Measurements from ENCODE around the gene SMAD1.

SMAD1 gene

DNA sequence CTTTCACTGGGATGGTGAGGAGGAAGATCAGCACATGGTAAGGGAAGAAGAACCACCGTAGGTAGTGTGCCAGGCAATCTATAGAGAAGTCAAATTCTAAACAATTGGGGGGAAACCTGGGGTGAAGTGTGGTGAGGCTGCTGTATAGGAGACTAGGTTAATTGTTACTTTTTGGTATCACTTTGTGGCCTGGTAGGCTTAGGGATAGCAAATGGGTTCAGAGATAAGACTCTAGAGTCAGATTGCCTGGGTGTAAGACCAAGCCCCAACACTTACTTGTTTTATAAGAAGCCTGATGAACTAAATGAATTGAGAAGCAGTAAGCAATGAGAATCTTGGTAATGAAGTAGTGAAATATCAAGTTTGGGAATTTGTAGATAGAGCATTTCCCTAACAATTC is 8.7 kb downstream of the SMAD1 start:
- DNase-seq: no peak

DNA sequence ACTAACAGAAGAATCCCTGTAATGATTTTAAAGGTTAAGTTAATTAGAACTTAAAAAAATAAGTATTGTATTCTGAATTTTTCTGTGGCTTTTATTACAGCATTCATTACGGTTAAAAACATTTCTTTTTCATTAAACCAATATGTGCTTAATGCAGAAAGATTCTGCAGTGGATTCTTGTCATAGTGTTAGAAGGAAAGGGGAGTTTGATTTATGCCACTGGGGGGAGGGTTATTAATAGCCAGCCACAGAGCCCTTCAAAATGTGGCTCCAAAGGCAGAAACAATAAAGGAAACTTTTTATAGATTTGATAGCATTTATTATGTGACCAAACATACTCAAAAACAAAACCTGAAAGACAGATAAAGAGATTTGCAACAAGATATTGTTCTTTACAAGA is 9.1 kb downstream of the SMAD1 start:
- no peak for DNase-seq

DNA sequence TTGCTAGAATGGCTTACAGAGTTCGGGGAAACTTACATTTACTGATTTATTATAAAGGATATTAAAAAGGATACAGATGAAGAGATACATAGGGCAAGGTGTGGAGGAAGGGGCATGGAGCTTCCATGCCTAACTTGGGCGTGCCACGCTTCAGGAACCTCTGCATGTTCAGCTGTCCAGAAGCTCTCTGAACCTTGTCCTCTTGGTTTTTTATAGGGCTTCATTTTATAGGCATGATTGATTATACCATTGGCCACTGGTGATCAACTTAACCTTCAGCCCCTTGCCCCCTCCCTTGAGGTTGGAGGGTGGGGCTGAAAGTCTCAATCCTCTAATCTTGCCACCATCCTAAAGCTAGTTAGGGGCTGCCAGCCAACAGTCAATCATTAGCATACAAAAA is 10.7 kb downstream of the SMAD1 start:
- DNase-seq: no peak

DNA sequence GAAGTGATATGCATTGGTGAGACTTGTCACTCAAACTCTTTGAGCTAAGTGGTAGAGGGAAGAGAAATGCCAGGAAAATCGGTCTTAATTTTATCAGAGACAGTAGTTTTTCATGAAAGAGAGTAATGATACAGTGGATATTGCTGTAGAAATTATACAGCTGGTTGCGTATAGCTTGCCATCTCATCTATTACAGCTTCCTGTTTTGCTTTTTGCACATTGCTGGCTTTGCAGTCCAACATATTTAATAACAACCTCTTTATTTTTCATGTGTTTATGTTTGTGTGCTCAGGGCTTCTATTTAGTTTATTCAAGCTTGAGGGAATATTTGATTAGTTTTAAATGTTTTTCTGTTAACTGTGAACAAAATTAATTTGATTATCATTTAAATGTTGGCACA is 11.5 kb downstream of the SMAD1 start:
- no peak for DNase-seq

DNA sequence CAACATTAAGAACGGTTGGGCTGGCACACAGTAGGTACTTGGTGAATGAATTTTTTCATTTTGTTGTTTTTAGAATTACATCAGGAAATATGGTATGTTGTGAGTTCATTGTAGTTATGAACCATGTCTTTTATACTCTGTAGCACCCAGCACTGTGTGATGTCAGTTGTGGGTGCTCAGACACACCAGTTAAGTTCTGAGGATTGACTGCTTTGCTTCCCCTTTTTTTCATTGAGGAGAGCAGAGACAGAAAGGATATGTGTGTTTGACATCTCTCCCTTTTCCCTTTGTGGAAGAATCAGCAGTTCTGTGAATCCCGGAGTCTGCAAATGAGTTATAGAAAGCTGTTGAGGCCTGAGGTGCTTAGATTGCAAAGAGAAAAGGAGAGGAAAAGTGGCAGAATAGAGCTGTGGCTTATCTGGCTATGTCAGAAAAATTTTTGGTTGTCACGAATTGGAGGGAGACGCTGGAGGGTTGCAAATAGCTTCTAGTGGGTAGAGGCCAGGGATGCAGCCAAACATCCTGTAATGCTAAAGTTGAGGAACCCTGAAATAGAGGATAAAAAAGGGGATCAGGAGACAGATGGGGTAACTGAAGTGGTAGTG is 13.1 kb downstream of the SMAD1 start:
- DNase-seq: no peak

DNA sequence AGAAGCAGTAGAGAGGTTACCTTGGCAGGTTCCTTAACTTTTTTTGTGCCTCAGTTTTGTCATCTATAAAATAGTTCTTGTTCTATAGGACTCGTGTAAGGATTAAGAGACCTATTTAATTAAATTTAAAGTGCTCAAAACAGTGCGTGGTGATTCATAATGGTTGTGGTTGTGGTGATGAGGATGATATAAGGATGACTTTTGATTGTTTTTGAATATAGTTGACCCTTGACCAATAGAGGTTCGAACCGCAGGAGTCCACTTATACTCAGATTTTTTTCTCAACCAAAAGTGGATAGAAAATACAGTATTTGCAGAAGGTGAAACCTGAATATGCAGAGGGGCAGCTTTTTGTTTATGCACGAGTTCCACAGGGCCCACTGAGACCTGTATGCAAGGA is 14.6 kb downstream of the SMAD1 start:
- DNase-seq: no peak

DNA sequence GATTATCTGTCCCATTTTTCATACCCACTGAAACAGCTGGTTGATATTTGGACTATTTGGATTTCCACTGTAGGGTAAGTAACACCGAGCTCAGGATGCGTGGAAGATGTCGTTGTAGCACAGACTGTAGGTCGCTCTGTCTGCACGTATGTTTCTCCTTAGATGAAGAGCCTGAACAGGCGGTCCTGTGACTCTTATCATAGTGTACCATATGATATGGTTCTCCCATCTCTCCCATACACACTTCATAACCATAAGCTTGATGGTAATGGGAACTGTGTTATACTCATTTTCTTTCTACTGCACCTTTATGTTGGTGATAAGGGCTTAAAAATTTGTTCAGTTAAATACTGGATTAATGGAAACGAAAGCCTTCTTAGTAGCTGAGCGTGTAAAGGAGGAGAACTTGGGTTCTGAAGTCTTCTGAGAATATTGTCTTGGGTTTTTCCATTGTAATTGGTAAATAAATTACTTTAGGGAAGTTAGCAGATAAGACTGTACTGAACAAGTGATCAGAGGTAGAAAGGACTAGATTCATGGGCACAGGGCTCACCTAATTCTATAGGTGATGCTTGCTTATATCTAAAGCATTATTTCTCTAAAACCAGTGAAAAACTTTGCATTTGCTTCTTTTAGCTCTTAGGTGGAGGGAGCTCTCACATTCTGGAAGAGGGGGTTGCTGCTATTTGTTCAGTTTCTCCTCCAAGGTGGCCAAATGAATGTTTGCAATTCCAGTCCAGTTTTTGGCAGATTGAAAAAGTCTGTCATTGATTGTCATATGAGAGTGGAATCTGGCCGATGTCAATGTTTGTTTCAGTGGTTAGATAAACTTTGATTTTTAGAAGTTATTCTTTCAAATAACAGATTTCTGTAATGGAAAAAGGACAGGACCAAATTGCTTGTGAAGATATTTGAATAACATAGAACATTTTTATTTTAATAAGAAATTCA is 15.8 kb downstream of the SMAD1 start:
- no peak for DNase-seq

DNA sequence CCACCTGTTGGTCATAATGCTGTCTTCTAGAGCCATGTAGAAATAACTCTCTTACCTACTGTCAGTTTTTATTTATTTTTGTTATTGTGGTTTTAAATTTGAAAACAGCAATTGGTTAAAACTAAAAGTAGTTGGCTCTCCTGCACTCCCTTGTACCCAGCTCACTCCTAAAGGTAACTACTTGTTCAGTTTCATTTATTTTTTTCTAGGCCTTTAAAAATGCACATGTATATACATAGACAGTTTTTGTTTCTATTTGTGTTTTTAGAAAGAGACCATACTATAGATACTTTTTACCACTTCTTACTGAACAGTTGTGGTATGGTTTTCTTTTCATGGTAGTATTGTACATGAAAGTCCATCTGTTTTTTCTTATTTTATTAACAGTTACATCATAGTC is 16.8 kb downstream of the SMAD1 start:
- DNase-seq: no peak

DNA sequence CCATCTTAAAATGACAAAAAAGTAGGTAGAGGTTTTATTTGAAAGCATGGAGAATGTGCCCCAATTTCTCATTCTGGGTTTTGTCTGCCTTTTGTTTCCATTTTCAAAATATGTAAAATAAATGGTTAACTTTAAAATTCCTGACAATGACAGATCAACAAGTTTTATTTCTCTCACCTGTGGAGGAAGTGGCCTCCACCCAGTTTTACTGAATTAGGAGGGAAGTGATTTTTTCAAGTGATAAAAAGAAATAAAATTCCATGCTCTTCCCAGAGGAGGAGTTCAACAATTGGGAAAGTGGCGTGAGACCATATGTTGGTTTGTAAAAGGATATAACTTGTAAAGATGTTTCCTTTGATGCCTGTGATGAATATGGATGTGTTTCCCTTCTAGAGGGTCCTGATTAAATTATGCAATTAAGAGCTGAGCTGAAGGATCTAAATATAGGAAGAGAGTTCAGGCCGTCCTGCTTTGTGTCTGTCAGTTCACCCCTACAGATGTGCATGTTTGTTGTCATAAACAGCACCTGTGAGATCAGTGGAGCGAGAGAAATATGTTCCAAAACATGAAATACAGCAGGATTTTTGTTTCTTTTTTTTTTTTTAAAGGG is 19.5 kb downstream of the SMAD1 start:
- DNase-seq: no peak

DNA sequence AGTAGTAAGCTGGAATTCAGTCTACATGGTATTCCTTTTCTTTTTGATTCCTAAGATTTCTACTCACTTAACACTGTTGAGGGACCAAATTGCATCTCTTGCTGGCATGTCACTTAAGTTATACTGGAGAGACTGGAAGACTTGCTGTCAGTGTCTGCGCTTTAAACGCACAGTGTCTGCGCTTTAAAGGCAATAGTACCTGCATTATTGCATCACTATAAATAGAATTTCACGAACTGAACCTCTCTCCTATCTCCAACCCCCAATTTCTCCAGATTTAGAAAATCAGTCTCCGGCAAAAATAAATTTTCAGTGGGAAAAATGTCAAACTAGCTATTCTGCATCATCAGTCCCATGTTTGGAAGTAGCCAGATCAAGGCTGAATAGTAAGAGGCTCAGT is 21.2 kb downstream of the SMAD1 start:
- DNase-seq: no peak

DNA sequence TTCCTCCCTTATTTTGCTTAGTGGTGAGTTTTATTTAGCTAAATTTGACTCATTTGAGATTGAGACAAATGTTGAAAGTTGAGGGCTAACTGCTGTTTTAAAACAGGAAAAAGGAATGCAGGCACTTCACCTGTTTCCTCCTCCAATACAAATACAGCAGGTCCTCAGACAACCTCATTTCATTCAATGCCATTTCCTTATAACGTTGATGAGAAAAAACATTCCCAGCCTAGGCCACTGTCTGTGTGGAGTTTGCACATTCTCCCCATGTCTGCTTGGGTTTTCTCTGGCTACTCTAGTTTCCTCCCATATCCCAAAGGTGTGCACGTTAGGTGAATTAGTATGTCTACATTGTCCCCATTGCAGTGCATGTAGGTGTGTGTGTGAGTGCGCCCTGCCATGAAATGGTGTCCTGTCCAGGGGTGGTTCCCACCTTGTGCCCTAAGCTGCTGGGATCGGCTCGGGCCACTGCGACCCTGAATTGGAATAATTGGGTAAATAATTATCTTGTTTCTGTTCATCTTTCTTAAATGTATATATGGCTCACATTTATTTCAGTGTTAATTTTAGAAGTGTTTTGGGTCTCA is 21.9 kb downstream of the SMAD1 start:
- DNase-seq: no peak

DNA sequence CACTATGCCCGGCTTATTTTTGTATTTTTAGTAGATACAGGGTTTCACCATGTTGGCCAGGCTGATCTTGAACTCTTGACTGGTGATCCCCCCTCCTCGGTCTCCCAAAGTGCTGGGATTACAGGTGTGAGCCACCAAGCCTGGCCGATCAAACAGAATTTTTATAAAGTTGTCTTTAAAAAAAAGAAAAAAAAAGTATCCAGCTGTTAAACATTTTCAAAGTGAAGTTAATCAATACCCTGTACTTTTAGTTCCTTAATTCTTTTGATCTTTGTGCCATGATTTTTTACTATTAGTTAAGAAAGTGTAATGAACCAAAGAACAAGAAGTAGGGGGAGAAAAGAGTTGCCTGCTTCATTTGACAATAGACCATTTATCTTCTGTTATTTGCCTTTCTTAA is 24.3 kb downstream of the SMAD1 start:
- no peak for DNase-seq

DNA sequence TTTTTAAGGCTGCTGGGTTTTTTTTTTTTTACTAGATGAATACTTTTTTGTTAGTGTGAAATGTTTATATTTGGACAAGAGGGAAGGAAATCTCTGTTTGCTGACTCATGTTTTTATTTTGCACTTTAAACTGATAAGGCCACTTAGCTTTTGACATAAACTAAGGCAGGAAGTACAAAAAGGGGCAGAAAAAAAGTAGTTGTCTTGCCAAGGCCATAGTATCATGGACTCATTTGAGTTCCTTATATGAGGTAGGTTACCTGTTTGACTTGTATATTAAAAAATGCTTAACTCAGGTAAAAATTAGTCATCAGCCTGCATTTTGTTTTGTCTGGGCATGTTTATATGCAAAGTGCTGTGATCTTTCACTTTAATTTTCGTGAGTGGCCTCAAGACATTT is 26.0 kb downstream of the SMAD1 start:
- no peak for DNase-seq

DNA sequence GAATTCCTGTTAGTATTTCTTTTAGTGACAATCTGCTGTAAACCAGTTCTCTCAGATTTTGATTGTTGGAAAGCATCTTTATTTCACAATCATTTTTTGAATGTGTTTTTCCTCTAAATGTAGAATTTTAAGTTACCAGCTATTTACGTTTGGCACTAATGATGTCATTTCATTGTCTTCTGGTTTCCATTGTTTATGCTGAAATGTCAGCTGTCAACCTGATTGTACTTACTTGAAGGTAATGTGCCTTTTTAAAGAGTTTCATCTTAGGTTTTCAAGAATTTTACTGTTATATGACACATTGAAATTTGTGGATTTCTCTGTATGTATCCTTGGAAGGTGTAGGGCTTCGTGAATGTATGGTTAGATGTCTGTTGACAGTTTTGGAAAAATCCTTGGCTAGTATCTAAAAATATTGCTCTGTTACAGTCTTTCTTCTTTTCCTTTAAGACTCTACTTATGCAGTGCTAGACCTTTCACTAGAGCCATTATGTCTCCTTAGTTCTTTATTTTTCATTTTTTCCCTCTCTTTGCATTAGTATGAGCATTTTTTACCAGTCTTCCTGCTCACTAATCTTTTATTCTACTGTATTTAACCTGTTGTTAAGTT is 30.4 kb downstream of the SMAD1 start:
- no peak for DNase-seq

DNA sequence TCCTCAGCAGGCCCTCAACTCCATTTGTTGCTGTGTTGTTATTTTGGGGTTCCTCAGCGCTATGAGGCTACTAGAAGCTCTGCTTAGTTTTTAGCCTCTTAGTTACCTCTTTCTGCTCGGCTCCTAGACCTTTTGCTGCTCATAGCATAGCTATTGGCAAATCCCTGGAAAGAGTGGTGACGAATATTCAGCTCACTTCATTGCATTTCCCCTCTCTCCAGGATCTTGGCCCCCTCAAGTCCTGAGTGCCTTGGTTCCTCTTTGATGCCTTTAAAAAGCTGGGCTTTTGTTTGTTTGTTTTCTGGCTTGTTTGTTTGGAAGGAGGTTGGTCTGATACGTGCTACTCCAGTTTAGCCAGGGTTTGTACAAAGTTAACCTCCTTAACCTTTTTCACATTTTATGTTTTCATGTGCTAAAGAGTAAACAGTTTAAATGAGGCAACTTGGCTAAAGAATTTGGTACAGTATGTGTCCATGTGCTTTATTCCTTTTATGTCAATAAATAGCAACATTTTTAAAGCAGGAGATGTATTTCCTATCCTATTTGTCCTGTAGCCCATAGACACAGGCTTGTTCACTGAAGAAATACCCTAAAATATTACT is 31.5 kb downstream of the SMAD1 start:
- no peak for DNase-seq

DNA sequence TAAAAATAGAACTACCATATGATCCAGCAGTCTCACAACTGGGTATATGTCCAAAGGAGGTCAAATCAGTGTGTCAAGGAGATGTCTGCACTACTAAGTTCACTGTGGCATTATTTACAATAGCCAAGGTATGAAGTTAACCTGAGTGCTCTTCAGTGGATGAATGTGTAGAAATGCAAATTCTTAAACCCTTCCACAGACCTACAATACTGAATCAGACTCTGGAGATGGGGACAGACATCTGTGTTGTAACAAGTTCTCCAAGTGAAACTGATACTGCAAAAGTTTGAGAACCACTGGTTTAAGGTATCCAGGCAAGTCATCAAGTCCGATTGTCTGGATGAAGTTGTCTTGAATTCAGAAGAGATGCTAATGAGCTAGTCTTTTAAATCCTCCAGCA is 38.5 kb downstream of the SMAD1 start:
- no peak for DNase-seq

DNA sequence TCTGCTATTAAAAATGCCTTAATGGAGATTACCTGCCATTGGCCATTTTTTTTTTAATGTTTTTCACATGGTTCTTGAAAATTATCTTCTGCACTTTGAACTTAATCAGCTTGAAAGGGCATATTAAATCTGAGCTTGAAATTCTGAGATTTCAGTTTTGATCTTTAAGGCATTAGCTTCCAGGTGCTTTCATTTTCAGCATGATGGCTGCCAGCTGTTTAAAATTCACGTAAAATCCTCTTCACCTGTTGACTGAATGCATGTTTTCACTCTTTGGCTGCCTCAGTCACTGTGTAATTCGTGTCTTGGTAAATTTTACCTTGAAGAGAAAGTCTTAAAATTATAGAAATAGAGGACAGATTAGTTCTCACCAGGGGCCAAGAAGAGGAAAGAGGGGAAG is 39.6 kb downstream of the SMAD1 start:
- DNase-seq: no peak

DNA sequence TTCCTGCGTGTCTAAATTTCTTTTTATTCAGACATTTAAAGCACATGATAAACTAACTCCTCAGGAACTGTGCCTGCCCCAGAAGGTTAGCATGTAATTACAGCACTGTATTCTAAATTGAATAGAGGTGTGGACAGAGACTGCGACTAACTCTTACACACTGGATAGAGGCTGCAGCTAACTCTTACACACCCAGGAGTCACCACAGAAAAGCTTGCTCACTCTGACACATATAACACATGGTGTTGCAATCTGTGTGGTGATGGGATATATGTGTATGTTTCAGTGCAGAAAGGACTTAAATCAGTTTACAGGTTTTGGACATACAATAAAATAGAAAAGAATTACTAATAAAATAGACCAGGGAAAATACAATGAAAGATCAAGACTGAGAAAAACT is 41.5 kb downstream of the SMAD1 start:
- no peak for DNase-seq

DNA sequence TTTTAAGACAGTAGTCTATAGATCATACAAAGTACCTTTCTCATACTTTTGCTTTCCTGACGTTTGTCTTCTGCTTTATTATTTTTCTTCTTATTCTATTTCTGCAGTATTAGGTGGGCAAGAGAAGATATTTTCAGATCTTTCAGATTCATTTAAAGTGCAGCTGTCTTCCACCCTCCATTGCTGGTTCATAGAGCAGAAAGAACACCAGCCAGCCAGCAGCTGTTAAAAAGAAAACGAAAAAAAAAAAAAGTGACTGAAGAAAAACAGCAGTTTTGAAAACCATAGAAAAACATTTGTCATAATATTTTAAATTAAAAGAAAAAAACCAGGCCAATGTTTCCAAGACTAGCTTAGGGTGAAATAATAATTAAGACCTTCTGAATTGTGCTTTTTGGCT is 42.9 kb downstream of the SMAD1 start:
- DNase-seq: no peak

DNA sequence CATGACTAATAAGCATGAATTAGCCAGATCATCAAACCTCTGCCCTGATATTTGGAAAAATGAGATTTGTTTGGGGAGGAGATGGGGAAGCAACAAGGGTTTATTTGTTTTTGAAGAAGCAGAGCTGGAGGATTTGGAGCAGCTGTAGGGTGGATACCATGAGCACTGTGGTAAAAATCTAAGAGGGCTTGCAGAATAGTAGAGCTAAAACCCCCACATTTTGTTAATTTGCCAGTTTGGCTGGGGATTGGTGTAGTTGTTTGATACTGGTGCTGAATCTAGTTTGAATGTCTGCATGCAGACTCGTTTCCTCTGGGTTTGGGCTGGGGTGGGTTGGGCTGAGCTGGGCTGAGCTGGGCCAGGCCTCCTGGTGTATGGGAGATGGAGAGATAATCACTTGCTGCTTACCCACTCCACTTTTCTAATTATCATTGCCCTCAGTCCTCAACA is 43.7 kb downstream of the SMAD1 start:
- DNase-seq: no peak

DNA sequence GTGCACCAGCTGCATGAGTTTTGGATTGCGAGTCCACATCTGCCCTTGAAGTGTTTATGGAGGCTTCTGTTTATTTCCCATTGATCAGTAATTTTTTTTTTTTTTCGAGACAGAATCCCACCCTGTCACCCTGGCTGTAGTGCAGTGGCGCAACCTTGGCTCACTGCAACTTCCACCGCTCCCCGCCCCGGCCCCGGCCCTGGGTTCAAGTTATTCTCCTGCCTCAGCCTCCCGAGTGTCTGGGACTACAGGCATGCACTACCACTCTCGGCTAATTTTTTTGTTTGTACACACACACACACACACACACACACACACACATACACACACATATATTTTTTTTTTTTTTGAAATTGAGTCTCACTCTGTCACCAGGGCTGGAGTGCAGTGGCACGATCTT is 46.1 kb downstream of the SMAD1 start:
- DNase-seq: no peak

DNA sequence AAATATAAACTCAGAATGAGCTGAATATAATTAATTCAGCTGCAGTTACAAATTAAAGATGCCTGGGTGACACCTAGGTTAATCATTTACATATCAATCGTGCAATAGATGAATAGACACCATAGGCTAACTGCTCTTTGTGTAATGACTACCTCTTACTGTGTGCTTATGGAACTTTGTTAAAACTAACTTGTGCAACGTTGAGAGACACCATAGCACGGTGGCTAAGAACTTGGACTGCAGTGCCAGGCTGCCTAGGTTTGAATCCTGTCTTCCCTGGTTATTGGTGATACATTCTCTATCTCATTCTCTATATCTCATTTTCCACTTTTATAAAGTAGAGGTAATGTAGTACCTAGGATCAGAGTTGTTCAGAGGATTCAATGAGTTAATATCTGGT is 46.9 kb downstream of the SMAD1 start:
- DNase-seq: no peak

DNA sequence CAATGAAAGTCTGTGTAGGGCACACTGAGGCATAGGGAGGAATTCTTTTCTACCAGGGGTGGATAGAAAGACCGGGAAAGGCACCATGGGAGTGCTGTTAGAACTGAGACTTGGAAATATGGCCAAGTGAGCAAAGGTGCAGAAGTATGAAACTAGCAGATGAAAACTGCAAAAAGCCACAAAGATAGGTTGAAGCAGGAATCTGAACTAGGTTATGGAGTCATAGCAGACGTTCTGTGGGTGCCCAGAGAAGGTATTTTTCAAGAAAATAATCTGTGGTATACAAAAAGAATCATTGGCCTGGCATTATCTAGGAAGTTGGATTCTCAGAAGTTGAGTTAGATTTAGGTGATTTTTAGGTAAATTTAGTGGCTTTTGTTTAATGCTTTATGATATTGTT is 48.5 kb downstream of the SMAD1 start:
- DNase-seq: no peak

All from activated naive CD4-positive, alpha-beta T cell treated with anti-CD3 and anti-CD28 coated beads, Interleukin-2, amount 50 U/mL, for 16 hours (primary cell).